Measurements from ENCODE around the gene SLC30A9. TPM values are rescaled to one million over a fixed set of nuclear protein-coding genes. Genes with fewer than 3 reads are reported as not detected.

SLC30A9 gene
- total RNA-seq, 1 donor from 2014 or later = 35.9 TPM

- DNase-seq (ENCODE audit: low read depth in 2 of 2) = no peak
Measured at GRCh38 chr4:42136371-42136770, 146.0 kb downstream of the SLC30A9 start.

Other genes starting within 250 kb of the SLC30A9 start
- gene PHOX2B, start 241.8 kb upstream of the SLC30A9 start, total RNA-seq = not detected in 2 replicates
- gene TMEM33, start 55.1 kb upstream of the SLC30A9 start, total RNA-seq = 27.9 and 38.9 TPM in 2 replicates
- gene DCAF4L1, start 8.8 kb upstream of the SLC30A9 start, total RNA-seq = under 0.01 TPM in 2 replicates
- under 0.01 and 0.20 TPM in 2 replicates for gene BEND4, start 162.1 kb downstream of the SLC30A9 start, total RNA-seq

Measured in lung microvascular endothelial cell (primary cell).